Raji (cell line): ENCODE measurements around the gene MAN1A2.

Source experiments
- POLR2A ChIP-seq: IDR thresholded peaks from 2 replicates; pipeline ENCODE4 v1.6.1; 2011; ENCODE audit warnings: low read depth, low read length, control low read depth; ENCODE audit not compliant: insufficient read depth

The MAN1A2 gene

GRCh38 chr1:117387060-117387633 lies 19.9 kb downstream of the MAN1A2 start:
- TF ChIP-seq POLR2A = no peak

DNA sequence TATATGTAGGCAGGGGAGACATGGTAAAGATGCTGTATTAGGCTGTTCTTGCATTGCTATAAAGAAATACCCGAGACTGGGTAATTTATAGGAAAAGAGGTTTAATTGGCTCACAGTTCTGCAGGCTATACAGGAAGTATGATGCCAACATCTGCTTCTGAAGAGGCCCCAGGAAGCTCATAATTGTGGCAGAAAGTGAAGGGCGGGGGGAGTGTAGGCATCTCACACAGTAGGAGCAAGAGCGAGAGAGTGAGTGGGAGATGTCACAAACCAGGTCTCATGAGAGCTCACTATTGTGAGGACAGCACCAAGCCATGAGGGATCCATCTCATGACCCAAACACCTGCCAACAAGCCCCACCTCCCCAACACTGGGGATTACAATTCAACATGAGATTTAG lies 21.1 kb downstream of the MAN1A2 start:
- no peak for TF ChIP-seq POLR2A

- TF ChIP-seq POLR2A = no peak
These were observed 22.0 kb downstream of the MAN1A2 start for GRCh38 chr1:117389284-117389683.

DNA sequence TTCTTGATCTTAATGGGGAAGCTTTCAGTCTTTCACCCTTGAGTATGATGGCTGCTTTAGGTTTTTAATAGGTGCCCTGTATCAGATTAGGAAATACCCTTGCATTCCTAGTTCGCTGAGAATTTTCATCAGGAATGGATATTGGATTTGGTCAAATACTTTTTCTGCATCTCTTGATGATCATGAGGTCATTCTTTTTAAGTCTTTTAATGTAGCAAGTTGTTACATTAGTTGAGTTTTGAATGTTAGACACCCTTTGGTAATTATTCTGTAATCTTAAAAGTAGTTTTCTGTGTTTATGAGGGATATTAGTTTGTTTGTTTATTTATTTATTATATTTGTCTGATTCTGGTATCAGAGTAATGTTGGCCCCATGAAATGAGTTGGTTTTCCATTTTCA lies 22.5 kb downstream of the MAN1A2 start:
- TF ChIP-seq POLR2A = no peak

DNA sequence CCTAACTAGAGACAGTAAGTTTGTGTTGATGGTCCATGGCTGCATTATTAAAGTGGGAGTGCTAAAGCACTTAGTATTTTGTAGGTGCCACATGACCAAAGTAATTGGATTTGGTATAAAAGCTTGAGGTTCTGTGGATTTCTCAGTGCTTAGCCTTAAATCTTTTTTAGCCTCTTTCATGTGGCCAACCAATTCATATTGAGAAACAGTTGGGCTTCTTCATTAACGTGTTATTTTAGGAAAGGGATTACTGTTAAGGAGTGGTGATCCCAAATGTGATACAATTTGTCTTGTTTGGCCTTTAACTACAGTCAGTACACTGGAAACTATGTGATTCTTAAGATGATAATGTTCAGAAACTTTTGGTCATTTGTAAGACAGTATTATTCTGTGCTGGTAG lies 25.5 kb downstream of the MAN1A2 start:
- TF ChIP-seq POLR2A = no peak

DNA sequence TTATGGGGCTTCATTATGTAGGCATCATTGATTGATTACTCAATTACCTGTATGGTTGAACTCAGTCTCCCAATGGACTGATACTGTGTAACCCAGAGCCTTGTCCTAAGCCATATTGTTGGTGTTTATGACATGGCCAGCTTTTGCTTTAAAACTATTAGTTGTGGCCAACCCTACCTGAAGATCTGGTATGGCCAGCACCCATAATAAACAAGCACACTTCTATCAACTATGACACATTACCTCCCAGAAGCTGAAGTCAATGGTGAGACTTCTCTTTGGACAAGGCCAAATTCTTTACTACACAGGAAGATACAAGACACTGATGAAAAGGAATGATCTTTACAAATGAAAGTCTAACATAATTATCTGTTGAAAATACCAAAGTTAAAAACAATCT lies 28.8 kb downstream of the MAN1A2 start:
- no peak for TF ChIP-seq POLR2A

GRCh38 chr1:117396636-117397035 lies 29.4 kb downstream of the MAN1A2 start:
- no peak for TF ChIP-seq POLR2A

DNA sequence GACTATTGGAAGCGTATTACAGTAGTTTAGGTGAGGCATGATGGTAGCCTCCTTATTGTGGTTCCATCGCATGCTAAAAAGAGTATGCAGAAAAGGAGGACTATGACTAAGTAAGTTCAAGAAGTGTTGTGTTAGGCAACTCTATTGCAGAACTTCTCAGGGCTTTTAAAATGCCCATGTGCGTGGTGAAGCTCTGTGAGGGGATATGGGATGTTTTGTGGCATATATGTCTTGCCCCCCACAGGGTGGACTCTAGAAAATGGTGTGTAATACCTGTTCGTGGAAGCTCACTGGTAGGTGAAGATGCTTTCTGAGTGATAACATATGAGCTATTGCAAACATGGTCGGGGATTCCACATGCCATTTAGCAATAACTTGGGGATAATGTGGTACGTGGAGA lies 31.7 kb downstream of the MAN1A2 start:
- no peak for TF ChIP-seq POLR2A

GRCh38 chr1:117401761-117402160 lies 34.5 kb downstream of the MAN1A2 start:
- no peak for TF ChIP-seq POLR2A

DNA sequence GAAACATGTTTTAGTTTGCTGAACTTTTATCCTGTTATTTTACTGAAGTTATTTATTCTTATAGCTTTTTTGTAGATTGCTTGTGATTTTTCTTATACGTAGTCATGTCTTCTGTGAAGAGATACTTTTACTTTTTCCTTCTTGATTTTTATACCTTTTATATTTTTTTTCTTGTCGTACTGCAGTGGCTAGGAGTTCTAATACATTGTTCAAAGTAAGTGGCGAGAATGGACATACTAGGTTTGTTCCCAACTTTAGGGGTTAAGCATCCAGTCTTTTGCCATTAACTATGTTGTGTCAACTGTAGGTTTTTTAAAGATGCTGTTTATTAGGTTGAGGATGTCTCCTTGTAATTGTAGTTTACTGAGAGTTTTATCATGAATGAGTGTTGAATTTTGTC lies 36.3 kb downstream of the MAN1A2 start:
- no peak for TF ChIP-seq POLR2A

GRCh38 chr1:117405042-117405441 lies 37.8 kb downstream of the MAN1A2 start:
- no peak for TF ChIP-seq POLR2A

DNA sequence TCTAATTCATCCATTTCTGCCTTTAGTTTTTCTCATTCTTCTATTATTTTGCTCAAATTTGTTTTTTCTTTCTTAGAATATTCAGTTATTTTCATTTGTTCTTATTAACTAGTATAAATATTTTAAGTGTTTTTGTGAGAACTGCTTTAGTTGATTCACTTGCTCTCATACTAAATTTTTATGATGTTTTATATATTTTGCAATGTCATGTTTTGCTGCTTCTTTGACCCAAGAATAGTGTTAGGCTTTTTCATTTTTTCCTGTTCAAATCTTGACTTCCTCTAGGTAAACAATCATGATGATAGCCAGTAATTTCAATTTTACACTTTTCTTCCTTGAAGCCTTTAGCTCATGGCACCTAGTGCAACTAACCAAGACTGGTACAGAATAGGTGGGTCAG lies 45.2 kb downstream of the MAN1A2 start:
- TF ChIP-seq POLR2A = no peak

DNA sequence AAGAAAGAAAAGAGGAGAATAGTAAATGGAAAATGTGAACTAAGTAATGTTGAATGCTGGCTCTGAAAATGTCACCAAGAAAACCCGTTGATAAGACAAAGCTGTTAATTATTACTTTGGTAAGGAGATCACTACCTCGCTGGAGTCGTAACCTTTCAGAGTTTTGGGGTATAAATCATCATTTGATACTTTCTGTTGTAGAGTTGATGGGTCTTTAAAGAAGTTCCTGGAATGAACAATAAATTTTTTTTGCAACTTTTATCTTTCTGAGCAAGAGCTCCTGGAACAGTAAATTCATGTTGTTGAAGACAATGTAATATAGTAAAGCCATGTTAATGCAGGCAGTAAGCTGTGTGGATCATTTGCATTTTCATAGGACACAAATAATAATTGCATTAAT lies 46.2 kb downstream of the MAN1A2 start:
- TF ChIP-seq POLR2A = no peak

DNA sequence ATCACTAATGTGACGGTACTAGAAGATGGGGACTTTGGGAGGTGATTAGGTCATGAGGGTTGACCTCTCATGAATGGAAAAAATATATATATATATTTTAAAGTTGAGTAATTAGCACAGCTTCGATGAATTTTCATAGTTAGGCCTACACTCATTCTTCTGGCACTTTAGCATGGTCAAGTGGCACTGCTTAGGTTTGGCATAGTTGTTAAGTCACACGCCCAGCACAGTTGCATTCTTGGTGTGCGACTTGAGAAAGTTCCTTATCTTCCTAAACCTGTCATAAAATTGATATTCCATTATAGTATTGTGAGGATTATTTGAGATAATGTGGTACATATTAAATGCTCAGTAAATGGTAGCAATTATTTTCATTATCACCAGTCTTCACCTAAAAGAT lies 47.7 kb downstream of the MAN1A2 start:
- no peak for TF ChIP-seq POLR2A

GRCh38 chr1:117416004-117416403 lies 48.8 kb downstream of the MAN1A2 start:
- TF ChIP-seq POLR2A = no peak

DNA sequence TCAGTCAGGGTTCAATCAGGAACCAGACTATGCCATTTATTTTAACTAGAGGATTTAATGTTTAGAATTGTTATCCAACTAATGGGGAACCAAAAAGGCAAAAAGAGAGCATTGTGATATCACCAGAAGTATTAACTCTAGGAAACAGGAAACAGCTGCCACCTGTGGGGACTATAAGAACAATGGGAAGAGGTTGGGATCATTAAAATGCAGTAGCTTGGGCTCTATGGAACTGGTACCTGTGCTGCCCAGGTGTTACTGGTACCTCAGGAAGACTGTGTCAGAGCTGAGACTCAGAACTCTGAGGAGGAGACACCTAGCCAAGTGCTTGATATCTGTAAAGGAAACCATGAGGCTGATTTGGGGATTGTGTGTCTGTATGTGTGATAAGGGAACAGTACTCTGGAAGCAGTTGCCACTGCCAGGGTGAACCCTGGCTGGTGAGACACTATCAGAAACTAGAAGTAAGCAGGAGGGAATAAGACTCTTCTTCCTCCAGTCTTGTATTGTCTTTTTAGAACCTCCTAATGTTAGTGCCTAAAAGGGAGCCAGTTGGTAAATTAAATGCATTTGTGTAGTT lies 49.4 kb downstream of the MAN1A2 start:
- no peak for TF ChIP-seq POLR2A

DNA sequence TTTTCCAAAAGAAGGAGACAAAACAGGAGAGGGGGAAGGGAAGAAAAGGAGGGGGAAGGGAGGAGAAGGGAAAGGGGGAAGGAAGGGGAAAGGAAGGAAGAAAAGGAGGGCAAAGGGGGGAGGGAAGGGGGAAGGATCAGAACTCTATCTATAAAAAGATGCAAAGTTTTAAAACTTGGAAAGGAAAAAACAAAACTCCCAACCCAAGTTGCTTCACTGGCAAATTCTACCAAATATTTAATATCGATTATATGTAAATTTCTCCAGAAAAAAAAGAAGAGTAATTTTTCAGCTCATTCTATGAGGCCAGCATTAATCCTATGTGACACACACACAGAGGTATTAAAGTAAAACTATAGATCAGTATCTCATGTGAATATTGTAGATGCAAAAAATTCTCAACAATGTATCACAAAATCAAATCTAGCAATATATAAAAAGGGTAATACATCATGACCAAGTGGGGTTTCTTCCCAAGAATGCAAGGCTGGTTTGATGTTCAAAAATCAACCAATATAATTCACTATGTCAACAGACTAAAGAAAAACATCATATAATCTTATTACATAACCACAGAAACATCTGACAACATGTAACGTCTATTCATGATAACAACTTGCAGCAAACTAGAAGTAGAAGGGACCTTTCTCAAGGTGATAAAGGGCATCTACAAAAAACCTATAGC lies 57.9 kb downstream of the MAN1A2 start:
- no peak for TF ChIP-seq POLR2A
